HL-60 (cell line): ENCODE data around the gene DPP6.

Experiments
- DNase-seq, 2 experiments: peaks; one replicate each; pipeline ENCODE4 v3.0.0-alpha.2; 2010 to 2020; ENCODE audit warnings: low read depth in 1 of 2, low spot score in 1 of 2
- H3K27ac ChIP-seq: fragments of 250-450 bp; sonication (Bioruptor Pico); replicated peaks from 2 replicates; pipeline ENCODE4 v1.5.1; 2020; ENCODE audit warnings: mild to moderate bottlenecking, moderate library complexity
- H3K27me3 ChIP-seq: fragments of 250-450 bp; sonication (Bioruptor Pico); 2 replicates; pipeline ENCODE4 v1.5.1; 2021; ENCODE audit warnings: mild to moderate bottlenecking, moderate library complexity; ENCODE audit not compliant: insufficient read depth, poor library complexity, severe bottlenecking
- H3K4me3 ChIP-seq: replicated peaks from 2 replicates; pipeline ENCODE4 v1.5.1; 2011; ENCODE audit warnings: mild to moderate bottlenecking, control low read depth, low read length; ENCODE audit not compliant: insufficient read depth
- CTCF ChIP-seq: IDR thresholded peaks from one replicate; pipeline ENCODE4 v1.5.1; 2011; ENCODE audit warnings: low read length, control low read depth, inconsistent platforms; ENCODE audit not compliant: insufficient read depth
- GABPA ChIP-seq: IDR thresholded peaks from 2 replicates; pipeline ENCODE4 v1.6.1; 2012; ENCODE audit warnings: low read depth
- POLR2AphosphoS5 ChIP-seq: IDR thresholded peaks from 2 replicates; pipeline ENCODE4 v1.6.1; 2012; ENCODE audit warnings: low read depth
- REST ChIP-seq: IDR thresholded peaks from 2 replicates; pipeline ENCODE4 v1.6.1; 2012; ENCODE audit warnings: low read depth; ENCODE audit not compliant: insufficient replicate concordance
- SPI1 ChIP-seq: IDR thresholded peaks from 2 replicates; pipeline ENCODE4 v1.6.1; 2012; ENCODE audit warnings: low read depth, mild to moderate bottlenecking, borderline replicate concordance

The DPP6 gene

GRCh38 chr7:154633641-154634040 lies 581.4 kb downstream of the DPP6 start:
- Histone ChIP-seq H3K27me3 (no peaks in the 10 kb centered on the region), H3K27ac (no peak overlapping the region), H3K4me3 (no peak overlapping the region)
- no peak for DNase-seq
- no peak for TF ChIP-seq REST
- TF ChIP-seq SPI1: peak; percentile 56; the same call in 1 of the 2 replicates

GRCh38 chr7:154638286-154638685 lies 586.1 kb downstream of the DPP6 start:
- Histone ChIP-seq H3K27ac (no peak overlapping the region), H3K27me3 (no peaks in the 10 kb centered on the region), H3K4me3 (no peak overlapping the region)
- DNase-seq: no peak
- TF ChIP-seq CTCF (no peak), POLR2AphosphoS5 (no peak), SPI1 (no peak), REST (no peak), GABPA (no peak)

DNA sequence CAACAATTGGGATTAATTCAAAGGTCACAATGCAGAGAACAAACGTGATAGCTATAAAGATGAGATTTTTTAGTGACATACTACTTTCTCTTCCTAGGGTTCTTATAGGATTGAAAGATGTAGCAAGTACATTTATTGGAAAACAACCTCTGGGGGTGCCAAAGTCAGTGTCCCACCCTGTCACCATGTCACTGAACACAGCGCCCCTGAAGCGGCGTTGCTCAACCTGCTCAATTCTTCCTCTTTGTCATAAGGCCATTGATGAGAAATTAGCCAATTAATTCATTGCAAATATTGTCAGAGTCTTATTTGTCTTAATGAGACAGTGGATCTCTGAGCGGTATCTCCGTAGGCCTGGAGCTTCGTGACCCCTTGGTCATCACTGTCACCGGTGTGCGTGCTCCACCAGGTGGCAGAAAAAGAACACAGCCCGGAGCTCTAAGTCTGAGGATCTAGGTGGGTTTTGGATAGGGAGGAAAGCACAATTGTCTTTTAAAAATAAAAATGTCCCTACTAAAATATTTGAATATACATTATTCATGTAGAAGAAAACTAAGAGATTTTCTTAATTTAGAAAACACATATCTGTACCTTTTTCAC lies 588.2 kb downstream of the DPP6 start:
- no peak for DNase-seq
- TF ChIP-seq POLR2AphosphoS5: no peak
- TF ChIP-seq SPI1: no peak
- TF ChIP-seq GABPA: no peak
- no peak for TF ChIP-seq REST
- TF ChIP-seq CTCF: no peak
- Histone ChIP-seq H3K27ac (no peak overlapping the region), H3K27me3 (no peaks in the 10 kb centered on the region), H3K4me3 (no peak overlapping the region)

DNA sequence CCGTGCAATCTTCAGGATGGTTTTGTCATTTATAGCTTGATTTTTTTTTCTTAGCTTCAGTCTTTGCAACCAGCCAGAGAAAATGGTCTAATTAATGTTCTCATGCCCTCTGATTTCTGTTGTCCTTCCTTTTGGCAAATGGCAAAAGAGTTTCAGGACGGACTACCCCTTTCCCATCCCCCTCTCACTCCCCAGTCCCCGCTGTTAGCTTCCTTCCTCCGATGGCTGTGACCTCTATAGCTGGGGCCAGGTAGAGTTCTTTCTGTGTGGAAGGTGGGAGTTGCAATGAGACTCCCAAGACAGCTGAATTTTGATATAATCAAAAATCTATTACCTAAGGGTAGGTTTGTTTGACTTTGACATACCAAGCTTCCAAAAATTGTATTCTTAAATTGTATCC lies 588.7 kb downstream of the DPP6 start:
- no peak overlapping the region for H3K4me3 ChIP-seq
- DNase-seq: no peak
- H3K27ac ChIP-seq: no peak overlapping the region
- TF ChIP-seq POLR2AphosphoS5: no peak
- TF ChIP-seq CTCF: no peak
- no peak for TF ChIP-seq SPI1
- TF ChIP-seq GABPA: no peak
- no peak for TF ChIP-seq REST
- H3K27me3 ChIP-seq: no peaks in the 10 kb centered on the region
